Middle frontal gyrus (tissue), 1 donor: ENCODE data around the gene CAPN10.

Experiments used
- DNase-seq: peaks from one replicate; pipeline ENCODE4 v3.0.0-alpha.2; 2015; ENCODE audit warnings: low spot score; ENCODE audit errors: extremely low spot score

CAPN10 gene

GRCh38 chr2:240637116-240637900 lies 50.8 kb downstream of the CAPN10 start:
- no peak for DNase-seq

GRCh38 chr2:240637901-240638345 lies 51.4 kb downstream of the CAPN10 start:
- DNase-seq, result no peak

- DNase-seq, result no peak
Measured at GRCh38 chr2:240638512-240639160, 52.1 kb downstream of the CAPN10 start.

- no peak for DNase-seq
Measured at GRCh38 chr2:240639566-240639965, 53.0 kb downstream of the CAPN10 start.

- DNase-seq, result no peak
Measured at GRCh38 chr2:240640939-240641338, 54.4 kb downstream of the CAPN10 start.

GRCh38 chr2:240642061-240642805 lies 55.7 kb downstream of the CAPN10 start:
- no peak for DNase-seq

- DNase-seq, result no peak
Measured at GRCh38 chr2:240642806-240643092, 56.2 kb downstream of the CAPN10 start.

- no peak for DNase-seq
Measured at GRCh38 chr2:240643093-240643810, 56.7 kb downstream of the CAPN10 start.

GRCh38 chr2:240643811-240644150 lies 57.2 kb downstream of the CAPN10 start:
- no peak for DNase-seq

GRCh38 chr2:240644171-240644651 lies 57.7 kb downstream of the CAPN10 start:
- DNase-seq, result no peak

GRCh38 chr2:240644859-240645301 lies 58.3 kb downstream of the CAPN10 start:
- DNase-seq, result no peak

GRCh38 chr2:240645346-240645745 lies 58.8 kb downstream of the CAPN10 start:
- DNase-seq, result no peak

GRCh38 chr2:240645801-240646175 lies 59.3 kb downstream of the CAPN10 start:
- no peak for DNase-seq

- no peak for DNase-seq
Measured at GRCh38 chr2:240646176-240646899, 59.8 kb downstream of the CAPN10 start.

GRCh38 chr2:240646900-240647502 lies 60.5 kb downstream of the CAPN10 start:
- no peak for DNase-seq

GRCh38 chr2:240647503-240648154 lies 61.1 kb downstream of the CAPN10 start:
- no peak for DNase-seq

- no peak for DNase-seq
Measured at GRCh38 chr2:240648155-240648649, 61.7 kb downstream of the CAPN10 start.
